Coronary artery (tissue), 2 donors: ENCODE results near the gene TTC1.

ENCODE experiments used
- DNase-seq: peaks from one replicate; pipeline ENCODE4 v3.0.0-alpha.2; 2017; ENCODE audit warnings: low spot score
- H3K27ac ChIP-seq, 2 donors: fragments of 200-600 bp; sonication (generic); one replicate each; pipeline ENCODE4 v1.5.1; 2016 to 2019
- H3K4me3 ChIP-seq: fragments of 200-600 bp; sonication (generic); 2 replicates; pipeline ENCODE4 v1.5.1; 2016; ENCODE audit warnings: mild to moderate bottlenecking, moderate library complexity
- CTCF ChIP-seq: fragments of 200-600 bp; sonication (generic); IDR thresholded peaks from one replicate; pipeline ENCODE4 v1.5.1; 2019; ENCODE audit warnings: antibody characterized with exemption

Gene TTC1

GRCh38 chr5:160020964-160021363 is 12.0 kb downstream of the TTC1 start:
- Histone ChIP-seq H3K4me3 (no peak overlapping the region), H3K27ac (no peak overlapping the region)
- DNase-seq, result no peak
- no peak for TF ChIP-seq CTCF

DNA sequence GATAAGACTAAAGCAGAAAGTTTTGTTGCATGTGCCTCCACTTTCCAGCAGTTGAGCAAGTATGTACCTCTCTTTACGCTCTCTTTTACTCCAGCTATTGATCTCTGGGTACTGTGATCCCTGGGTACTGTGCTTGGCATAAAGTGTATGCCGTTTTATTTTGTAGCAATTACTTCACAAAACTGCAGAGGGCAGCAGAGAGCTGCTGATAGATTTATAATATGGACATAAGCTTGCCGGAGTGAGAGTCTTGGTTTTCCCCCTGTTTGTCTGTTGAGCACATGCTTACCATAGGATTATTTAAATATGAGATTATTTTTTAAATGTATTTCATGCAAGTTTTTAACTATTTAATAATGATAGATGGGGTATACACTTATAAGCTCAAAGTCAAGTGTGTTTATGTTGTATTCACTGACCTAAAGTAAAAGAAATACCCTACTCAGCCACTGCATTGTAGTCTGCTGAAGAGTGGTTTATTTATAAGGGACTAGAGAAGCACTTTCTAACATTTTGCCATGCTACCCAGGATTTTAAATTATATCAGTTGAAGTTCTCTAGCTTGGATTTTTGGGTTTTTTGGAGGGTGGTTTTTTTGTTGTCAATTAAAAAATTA is 13.0 kb downstream of the TTC1 start:
- peak; percentile 59 for TF ChIP-seq CTCF
- H3K27ac ChIP-seq, result no peak overlapping the region
- H3K4me3 ChIP-seq, result no peak overlapping the region
- no peak for DNase-seq

DNA sequence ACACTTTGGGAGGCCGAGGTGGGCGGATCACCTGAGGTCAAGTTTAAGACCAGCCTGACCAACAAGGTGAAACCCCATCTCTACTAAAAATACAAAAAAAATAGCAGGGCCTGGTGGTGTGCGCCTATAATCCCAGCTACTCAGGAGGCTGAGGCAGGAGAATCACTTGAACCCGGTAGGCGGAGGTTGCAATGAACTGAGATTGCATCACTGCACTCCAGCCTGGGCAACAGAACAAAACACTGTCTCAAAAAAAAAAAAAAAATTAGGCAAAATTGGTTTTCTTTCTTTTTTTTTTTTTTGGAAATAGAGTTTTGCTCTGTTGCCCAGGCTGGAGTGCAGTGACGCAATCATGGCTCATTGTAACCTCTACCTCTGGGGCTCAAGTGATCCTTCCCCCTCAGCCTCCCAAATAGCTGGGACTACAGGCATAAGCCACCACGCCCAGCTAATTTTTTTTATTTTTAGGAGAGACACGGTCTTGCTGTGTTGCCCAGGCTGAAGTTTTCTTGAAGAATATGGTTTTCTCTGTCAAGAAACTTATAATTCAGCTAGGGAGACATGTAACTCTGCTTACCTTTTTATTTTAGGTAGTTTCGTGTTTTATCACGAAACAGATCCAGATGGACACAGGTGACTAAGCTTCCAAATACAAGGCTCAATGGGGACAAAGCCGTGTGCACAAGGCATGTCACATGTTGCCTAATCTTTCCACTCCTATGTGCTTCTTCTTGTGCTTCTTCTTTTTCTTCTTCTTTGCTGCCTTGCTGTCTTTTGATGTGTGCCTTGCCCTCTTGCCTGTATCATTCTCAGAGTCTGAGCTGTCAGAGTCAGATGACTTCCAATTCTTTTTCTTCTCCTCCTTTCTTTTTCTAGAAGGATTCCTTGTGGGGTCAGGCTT is 14.3 kb downstream of the TTC1 start:
- no peak for DNase-seq
- TF ChIP-seq CTCF, result no peak
- H3K4me3 ChIP-seq, result no peak overlapping the region
- no peak overlapping the region for H3K27ac ChIP-seq

GRCh38 chr5:160023908-160024630 is 15.1 kb downstream of the TTC1 start:
- H3K4me3 ChIP-seq, result no peak overlapping the region
- DNase-seq, result no peak
- no peak for TF ChIP-seq CTCF
- peak overlapping the region in 1 of 2 donors; percentile 23 for H3K27ac ChIP-seq

DNA sequence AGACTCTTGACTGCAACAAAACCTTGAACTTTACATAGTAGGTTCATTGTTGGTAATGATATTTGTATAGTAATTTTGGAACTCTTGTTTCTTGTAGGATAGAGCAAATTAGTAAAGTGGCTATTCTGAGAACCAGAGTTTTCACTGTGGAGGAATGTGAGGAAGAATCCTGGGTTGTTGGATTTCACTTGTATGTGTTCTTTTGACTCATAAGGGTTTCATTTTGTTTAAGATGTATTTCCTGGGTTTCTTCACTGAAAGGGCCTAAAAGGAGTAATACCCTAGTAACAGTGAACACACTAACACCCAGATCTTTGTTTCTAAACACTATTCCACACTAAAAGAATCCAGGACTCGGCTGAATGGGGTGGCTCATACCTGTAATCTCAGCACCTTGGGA is 20.1 kb downstream of the TTC1 start:
- Histone ChIP-seq H3K27ac (no peak overlapping the region), H3K4me3 (no peak overlapping the region)
- TF ChIP-seq CTCF, result no peak
- no peak for DNase-seq

- Histone ChIP-seq H3K4me3 (no peak overlapping the region), H3K27ac (no peak overlapping the region)
- no peak for DNase-seq
- TF ChIP-seq CTCF, result no peak
These were observed 20.7 kb downstream of the TTC1 start for GRCh38 chr5:160029540-160030139.
